ENCODE data around the gene SIRT6.

GRCh38 chr19:4173479-4174212, 8.7 kb downstream of the SIRT6 start:
- TF ChIP-seq, protein P1, sequence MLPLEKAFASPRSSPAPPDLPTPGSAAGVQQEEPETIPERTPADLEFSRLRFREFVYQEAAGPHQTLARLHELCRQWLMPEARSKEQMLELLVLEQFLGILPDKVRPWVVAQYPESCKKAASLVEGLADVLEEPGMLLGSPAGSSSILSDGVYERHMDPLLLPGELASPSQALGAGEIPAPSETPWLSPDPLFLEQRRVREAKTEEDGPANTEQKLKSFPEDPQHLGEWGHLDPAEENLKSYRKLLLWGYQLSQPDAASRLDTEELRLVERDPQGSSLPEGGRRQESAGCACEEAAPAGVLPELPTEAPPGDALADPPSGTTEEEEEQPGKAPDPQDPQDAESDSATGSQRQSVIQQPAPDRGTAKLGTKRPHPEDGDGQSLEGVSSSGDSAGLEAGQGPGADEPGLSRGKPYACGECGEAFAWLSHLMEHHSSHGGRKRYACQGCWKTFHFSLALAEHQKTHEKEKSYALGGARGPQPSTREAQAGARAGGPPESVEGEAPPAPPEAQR (tag by site-specific recombination; IDR thresholded peaks at IDR 0.05): no peak
- TF ChIP-seq CTCF (tag by site-specific recombination; IDR thresholded peaks at IDR 0.05) (no peak), ZNF785 (tag by site-specific recombination; IDR thresholded peaks at IDR 0.05) (no peak), ZFP3 (tag by site-specific recombination; IDR thresholded peaks at IDR 0.05; ENCODE audit: low read depth) (no peak), ZNF837 (tag by site-specific recombination; IDR thresholded peaks at IDR 0.05) (no peak), ZNF629 (tag by site-specific recombination; IDR thresholded peaks at IDR 0.05) (no peak), SP3 (tag by site-specific recombination; IDR thresholded peaks at IDR 0.05) (no peak), SP2 (tag by site-specific recombination; IDR thresholded peaks at IDR 0.05) (no peak), ZBTB10 (tag by site-specific recombination; IDR thresholded peaks at IDR 0.05) (no peak), ZBTB49 (tag by site-specific recombination; IDR thresholded peaks at IDR 0.05; ENCODE audit: low read depth) (no peak)
- TF ChIP-seq, protein P2, sequence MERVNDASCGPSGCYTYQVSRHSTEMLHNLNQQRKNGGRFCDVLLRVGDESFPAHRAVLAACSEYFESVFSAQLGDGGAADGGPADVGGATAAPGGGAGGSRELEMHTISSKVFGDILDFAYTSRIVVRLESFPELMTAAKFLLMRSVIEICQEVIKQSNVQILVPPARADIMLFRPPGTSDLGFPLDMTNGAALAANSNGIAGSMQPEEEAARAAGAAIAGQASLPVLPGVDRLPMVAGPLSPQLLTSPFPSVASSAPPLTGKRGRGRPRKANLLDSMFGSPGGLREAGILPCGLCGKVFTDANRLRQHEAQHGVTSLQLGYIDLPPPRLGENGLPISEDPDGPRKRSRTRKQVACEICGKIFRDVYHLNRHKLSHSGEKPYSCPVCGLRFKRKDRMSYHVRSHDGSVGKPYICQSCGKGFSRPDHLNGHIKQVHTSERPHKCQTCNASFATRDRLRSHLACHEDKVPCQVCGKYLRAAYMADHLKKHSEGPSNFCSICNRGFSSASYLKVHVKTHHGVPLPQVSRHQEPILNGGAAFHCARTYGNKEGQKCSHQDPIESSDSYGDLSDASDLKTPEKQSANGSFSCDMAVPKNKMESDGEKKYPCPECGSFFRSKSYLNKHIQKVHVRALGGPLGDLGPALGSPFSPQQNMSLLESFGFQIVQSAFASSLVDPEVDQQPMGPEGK (tag by site-specific recombination; IDR thresholded peaks at IDR 0.05): no peak

Data from HEK293 (cell line).